NT2/D1 (cell line): ENCODE measurements around the gene THBS3.

Source experiments
- SUZ12 ChIP-seq: IDR thresholded peaks from 2 replicates; pipeline ENCODE4 v1.6.1; 2011; ENCODE audit not compliant: insufficient read length, insufficient read depth; ENCODE audit errors: extremely low read depth
- ZNF274 ChIP-seq: IDR thresholded peaks from 2 replicates; pipeline ENCODE4 v1.6.1; 2011; ENCODE audit warnings: mild to moderate bottlenecking, low read depth, low read length

- TF ChIP-seq ZNF274 (no peak), SUZ12 (no peak)
Observed at GRCh38 chr1:155227261-155228095, 19.8 kb upstream of the THBS3 start.
